ENCODE measurements around the gene PDE3B.

Gene PDE3B

DNA sequence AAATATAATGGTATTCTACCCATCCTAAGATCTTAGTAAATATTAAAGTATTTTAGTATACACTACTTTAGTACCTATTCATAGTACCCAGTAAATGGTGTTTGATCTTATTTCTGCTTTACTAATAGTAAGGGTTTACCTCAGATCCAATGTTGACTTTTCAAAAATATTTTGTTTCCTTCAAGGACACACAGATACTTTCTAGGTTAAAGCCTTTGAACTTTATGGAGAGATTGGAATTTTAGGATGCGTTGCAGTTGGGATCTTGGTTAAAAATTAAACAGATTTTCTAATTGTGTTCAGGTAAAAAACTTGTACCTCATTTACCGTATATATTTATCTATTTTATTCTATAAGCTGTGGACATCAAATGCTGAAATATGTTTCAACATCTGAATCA is 175.2 kb downstream of the PDE3B start:
- TF ChIP-seq, protein P1, sequence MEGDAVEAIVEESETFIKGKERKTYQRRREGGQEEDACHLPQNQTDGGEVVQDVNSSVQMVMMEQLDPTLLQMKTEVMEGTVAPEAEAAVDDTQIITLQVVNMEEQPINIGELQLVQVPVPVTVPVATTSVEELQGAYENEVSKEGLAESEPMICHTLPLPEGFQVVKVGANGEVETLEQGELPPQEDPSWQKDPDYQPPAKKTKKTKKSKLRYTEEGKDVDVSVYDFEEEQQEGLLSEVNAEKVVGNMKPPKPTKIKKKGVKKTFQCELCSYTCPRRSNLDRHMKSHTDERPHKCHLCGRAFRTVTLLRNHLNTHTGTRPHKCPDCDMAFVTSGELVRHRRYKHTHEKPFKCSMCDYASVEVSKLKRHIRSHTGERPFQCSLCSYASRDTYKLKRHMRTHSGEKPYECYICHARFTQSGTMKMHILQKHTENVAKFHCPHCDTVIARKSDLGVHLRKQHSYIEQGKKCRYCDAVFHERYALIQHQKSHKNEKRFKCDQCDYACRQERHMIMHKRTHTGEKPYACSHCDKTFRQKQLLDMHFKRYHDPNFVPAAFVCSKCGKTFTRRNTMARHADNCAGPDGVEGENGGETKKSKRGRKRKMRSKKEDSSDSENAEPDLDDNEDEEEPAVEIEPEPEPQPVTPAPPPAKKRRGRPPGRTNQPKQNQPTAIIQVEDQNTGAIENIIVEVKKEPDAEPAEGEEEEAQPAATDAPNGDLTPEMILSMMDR (IDR thresholded peaks at IDR 0.05; ENCODE audit: borderline replicate concordance, insufficient read depth, low read depth, low read length) = no peak

DNA sequence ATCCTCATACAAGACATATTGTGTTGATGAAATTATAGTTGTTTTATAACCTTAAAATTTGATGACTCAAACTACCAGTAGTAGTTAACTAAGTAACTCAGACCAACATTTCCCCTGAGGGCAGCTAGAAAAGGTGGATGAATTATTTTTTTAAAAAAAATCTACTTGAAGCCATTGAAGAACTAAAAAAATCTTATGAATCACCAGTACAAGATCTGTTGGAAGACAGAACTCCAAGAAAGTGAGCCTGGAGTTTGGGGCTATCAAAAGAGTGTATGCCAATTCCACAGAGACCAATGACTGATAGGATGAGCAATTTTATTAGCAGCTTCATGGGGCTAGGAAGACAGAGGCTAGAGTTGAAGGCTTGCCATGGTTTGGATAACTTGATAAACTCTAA is 176.0 kb downstream of the PDE3B start:
- TF ChIP-seq, protein P1 (IDR thresholded peaks at IDR 0.05; ENCODE audit: borderline replicate concordance, insufficient read depth, low read depth, low read length) = no peak
- no peak overlapping the region for H3K4me3 ChIP-seq (ENCODE audit: low read depth, low read length)

More for the DNA sequence above, 175.2 kb downstream of the PDE3B start:
- no peak overlapping the region for H3K4me3 ChIP-seq (ENCODE audit: low read depth, low read length)

DNA sequence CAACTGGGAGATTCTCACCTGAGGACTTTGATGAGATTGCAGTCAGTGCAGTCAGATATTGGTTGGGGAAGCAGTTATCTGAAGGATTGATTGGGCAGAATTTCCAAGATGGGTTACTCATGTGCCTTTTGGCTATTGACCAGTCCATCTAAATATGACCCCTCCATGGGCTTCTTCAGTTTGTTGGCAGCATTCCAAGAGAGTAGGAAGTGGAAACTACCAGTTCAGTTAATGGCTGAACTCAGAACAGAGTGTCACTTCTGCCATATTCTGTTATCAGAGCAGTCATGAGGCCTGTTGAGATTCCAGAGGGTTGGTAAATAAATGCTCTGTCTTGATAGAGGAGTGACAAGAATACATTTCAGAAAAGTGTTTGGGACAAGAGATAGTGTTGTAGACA is 177.4 kb downstream of the PDE3B start:
- no peak overlapping the region for H3K4me3 ChIP-seq (ENCODE audit: low read depth, low read length)
- TF ChIP-seq, protein P1 (IDR thresholded peaks at IDR 0.05; ENCODE audit: borderline replicate concordance, insufficient read depth, low read depth, low read length) = no peak

DNA sequence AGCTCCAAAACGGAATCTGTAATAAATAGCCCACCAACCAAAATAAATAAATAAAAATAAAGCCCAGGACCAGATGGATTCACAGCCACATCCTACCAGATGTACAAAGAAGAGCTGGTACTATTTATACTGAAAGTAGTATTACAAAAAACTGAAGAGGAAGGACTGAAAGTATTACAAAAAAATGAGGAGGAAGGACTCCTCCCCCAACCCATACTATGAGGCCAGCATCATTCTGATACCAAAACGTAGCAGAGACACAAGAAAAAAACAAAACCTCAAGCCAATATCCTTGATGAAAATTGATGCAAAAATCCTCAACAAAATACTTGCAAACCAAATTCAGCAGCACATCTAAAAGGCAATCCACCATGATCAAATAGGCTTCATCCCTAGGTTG is 183.0 kb downstream of the PDE3B start:
- TF ChIP-seq, protein P1 (IDR thresholded peaks at IDR 0.05; ENCODE audit: borderline replicate concordance, insufficient read depth, low read depth, low read length) = no peak
- no peak overlapping the region for H3K4me3 ChIP-seq (ENCODE audit: low read depth, low read length)

DNA sequence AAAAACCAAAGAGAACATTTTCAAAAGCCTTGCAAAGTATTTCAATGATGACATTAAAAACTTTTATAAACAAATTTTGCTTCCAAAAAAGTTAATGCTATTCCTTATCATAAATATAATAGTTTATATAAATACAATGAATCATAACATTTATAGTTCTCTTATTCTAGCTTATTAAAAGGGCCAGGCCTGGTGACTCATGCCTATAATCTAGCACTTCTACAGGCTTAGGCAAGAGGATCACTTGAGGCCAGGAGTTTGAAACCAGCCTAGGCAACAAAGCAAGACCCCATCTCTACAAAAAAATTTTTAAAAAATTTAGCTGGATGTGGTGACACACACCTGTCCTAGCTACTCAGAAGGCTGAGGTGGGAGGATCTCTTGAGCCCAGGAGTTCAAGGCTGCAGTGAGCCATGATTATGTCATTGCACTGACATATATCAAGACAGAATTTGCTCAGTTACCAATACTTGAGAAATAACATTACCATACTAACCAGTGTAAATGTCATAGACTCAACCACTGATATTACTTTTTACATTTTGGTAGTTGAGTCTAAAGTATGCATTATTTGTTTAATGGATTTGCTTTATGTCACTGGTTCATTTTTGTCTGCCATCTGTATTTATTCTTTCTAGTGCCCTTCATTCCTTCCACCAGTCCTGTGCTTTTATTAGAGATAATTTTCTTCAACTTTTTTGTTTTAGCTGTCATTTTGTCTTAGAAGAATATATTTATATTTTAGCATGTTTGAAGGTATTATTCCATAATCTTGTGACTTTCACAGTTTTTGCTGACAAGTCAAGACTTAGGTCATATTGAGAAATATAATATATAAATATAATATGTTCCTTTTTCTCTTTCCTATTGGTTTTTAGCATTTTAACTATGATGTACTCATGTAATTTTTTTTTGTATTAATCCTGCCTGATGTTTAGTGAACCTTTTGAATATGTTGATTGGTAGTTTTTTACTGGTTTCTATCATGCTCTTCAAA is 192.2 kb downstream of the PDE3B start:
- H3K4me3 ChIP-seq (ENCODE audit: low read depth, low read length) = no peak overlapping the region
- TF ChIP-seq, protein P1 (IDR thresholded peaks at IDR 0.05; ENCODE audit: borderline replicate concordance, insufficient read depth, low read depth, low read length) = no peak

DNA sequence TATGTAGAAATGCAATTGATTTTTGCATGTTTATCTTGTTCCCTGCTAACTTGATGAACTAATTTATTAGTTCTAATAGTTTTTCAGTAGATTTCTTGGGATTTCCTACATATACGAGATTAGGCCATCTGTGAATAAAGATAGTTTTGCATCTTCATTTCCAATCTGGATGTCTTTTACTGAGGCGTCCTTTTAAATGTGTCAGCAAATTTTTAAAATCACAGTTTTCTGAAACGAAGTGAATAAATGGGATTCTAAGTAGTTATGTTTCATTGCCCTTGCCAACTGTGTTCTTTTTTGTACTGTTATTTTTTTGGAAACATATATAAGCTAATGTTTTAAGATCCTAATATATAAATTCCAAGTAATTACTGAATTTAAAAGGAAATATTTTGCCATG is 198.4 kb downstream of the PDE3B start:
- no peak overlapping the region for H3K4me3 ChIP-seq (ENCODE audit: low read depth, low read length)
- TF ChIP-seq, protein P1 (IDR thresholded peaks at IDR 0.05; ENCODE audit: borderline replicate concordance, insufficient read depth, low read depth, low read length) = no peak

Measured in GM12875 (cell line).